Lung (tissue), 12 donors: ENCODE data around the gene FGR. TPM values are rescaled to one million over a fixed set of nuclear protein-coding genes. Genes with fewer than 3 reads are reported as not detected.

ENCODE experiments used
- ATAC-seq: fragments of 200-7000 bp; cut with Tn5 transposase; one replicate; pipeline ENCODE4 v1.9.1; 2020; ENCODE audit warnings: moderate number of reproducible peaks; ENCODE audit not compliant: insufficient read depth, low FRiP score
- DNase-seq, 3 donors: peaks; one replicate each; pipeline ENCODE4 v3.0.0-alpha.2; 2013 to 2017
- H3K27ac ChIP-seq, 2 donors: one replicate each; pipeline ENCODE4 v1.5.1; 2013; ENCODE audit warnings: mild to moderate bottlenecking in 2 of 2, moderate library complexity in 2 of 2, control low read depth in 1 of 2, inconsistent platforms in 1 of 2, low read depth in 1 of 2, low read length in 1 of 2
- H3K27me3 ChIP-seq, 3 donors: one replicate each; pipeline ENCODE4 v1.5.1; 2013; ENCODE audit warnings: low read length in 2 of 3; ENCODE audit not compliant: control insufficient read depth in 3 of 3, insufficient read depth in 3 of 3
- H3K36me3 ChIP-seq, 4 donors: one replicate each; pipeline ENCODE4 v1.5.1; 2013; ENCODE audit warnings: low read length in 4 of 4, mild to moderate bottlenecking in 1 of 4, moderate library complexity in 1 of 4; ENCODE audit not compliant: control insufficient read depth in 4 of 4, insufficient read depth in 4 of 4
- H3K4me1 ChIP-seq, 5 donors: one replicate each; pipeline ENCODE4 v1.5.1; 2013; ENCODE audit warnings: low read length in 5 of 5, mild to moderate bottlenecking in 2 of 5, moderate library complexity in 1 of 5; ENCODE audit not compliant: control insufficient read depth in 5 of 5, insufficient read depth in 5 of 5
- H3K4me3 ChIP-seq: one replicate; pipeline ENCODE4 v1.5.1; 2013; ENCODE audit warnings: mild to moderate bottlenecking, control low read depth, moderate library complexity
- H3K9ac ChIP-seq, 2 donors: one replicate each; pipeline ENCODE4 v1.5.1; 2013; ENCODE audit warnings: low read length in 2 of 2, control low read depth in 1 of 2; ENCODE audit not compliant: insufficient read depth in 1 of 2
- H3K9me3 ChIP-seq, 4 donors: one replicate each; pipeline ENCODE4 v1.5.1; 2013; ENCODE audit warnings: low read length in 3 of 4, mild to moderate bottlenecking in 1 of 4, moderate library complexity in 1 of 4; ENCODE audit not compliant: control insufficient read depth in 4 of 4, insufficient read depth in 3 of 4
- CTCF ChIP-seq: IDR thresholded peaks from 2 replicates; pipeline ENCODE4 v1.5.1; 2012; ENCODE audit warnings: mild to moderate bottlenecking; ENCODE audit errors: control extremely low read depth, extremely low read depth
- WGBS, 2 donors: extraction: QIAGEN DNeasy Blood & Tissue Kit; methylation state at CpG; one replicate each; pipeline ENCODE4 v1.1.7; 2013; 5-methylcytosine and 5-hydroxymethylcytosine counted together
- polyA plus RNA-seq, 2 donors: library from polyadenylated mRNA; stranded (reverse); fragments of 200-250 nt; gene quantifications; one replicate each; pipeline ENCODE4 v1.2.1, GENCODE V29; 2013
- total RNA-seq, 2 donors: library from RNA; depleted of rRNA in 1 of 2; stranded (reverse); fragments of >200 nt in 1 of 2; gene quantifications; one replicate each; pipeline ENCODE4 v1.2.1, GENCODE V29; 2014 to 2021
- donor health status: control.
- donor health status: control.
- donor health status: Bipolar disorder and iron deficiency.
- donor health status: healthy.
- donor health status: DM: yes; HTN: yes; CAD: no.

FGR gene
- total and polyA plus RNA-seq, 4 donors = 26.6 to 403 (median 111) TPM

GRCh38 chr1:27624467-27625178 lies 10.4 kb downstream of the FGR start:
- Histone ChIP-seq H3K27ac (peak overlapping the region in 1 of 2 donors; percentile 43), H3K36me3 (peaks cover 0 to 5% (median 0%) of the 10 kb centered on the region in 4 donors), H3K9me3 (no peaks in the 10 kb centered on the region), H3K27me3 (no peaks in the 10 kb centered on the region), H3K9ac (no peak overlapping the region), H3K4me3 (no peak overlapping the region), H3K4me1 (peaks cover 0 to 14% (median 5%) of the 10 kb centered on the region in 5 donors)
- ATAC-seq = no peak
- no peak for DNase-seq
- WGBS, 2 donors = 50 to 62% methylated on average over 7 of the region's 7 CpGs
- no peak for TF ChIP-seq CTCF

- no peak for DNase-seq
- 76 to 82% methylated on average over 13 of the region's 13 CpGs for WGBS, 2 donors
- Histone ChIP-seq H3K4me1 (peaks cover 0 to 11% (median 5%) of the 10 kb centered on the region in 5 donors), H3K9me3 (no peaks in the 10 kb centered on the region), H3K27me3 (no peaks in the 10 kb centered on the region), H3K27ac (peak overlapping the region in 1 of 2 donors; percentile 11), H3K9ac (no peak overlapping the region), H3K36me3 (peaks cover 0 to 5% (median 0%) of the 10 kb centered on the region in 4 donors), H3K4me3 (no peak overlapping the region)
- no peak for ATAC-seq
- TF ChIP-seq CTCF = no peak
Measured at GRCh38 chr1:27623327-27624212, 11.4 kb downstream of the FGR start.

- 55 to 75% methylated on average over 4 of the region's 4 CpGs for WGBS, 2 donors
- H3K9ac ChIP-seq = no peak overlapping the region
Measured at GRCh38 chr1:27622828-27623227, 12.2 kb downstream of the FGR start.

More at GRCh38 chr1:27622828-27623227, 12.2 kb downstream of the FGR start:
- no peaks in the 10 kb centered on the region for H3K27me3 ChIP-seq
- ATAC-seq = no peak
- peak overlapping the region in 1 of 2 donors; percentile 11 for H3K27ac ChIP-seq
- H3K4me3 ChIP-seq = no peak overlapping the region
- DNase-seq = no peak
- no peak for TF ChIP-seq CTCF
- H3K9me3 ChIP-seq = no peaks in the 10 kb centered on the region
- peaks cover 0 to 5% (median 0%) of the 10 kb centered on the region in 4 donors for H3K36me3 ChIP-seq
- peaks cover 0 to 11% (median 4%) of the 10 kb centered on the region in 5 donors for H3K4me1 ChIP-seq
